Activated naive CD8-positive, alpha-beta T cell treated with anti-CD3 and anti-CD28 coated beads for 36 hours (primary cell): ENCODE results near the gene SUGP2. TPM values are rescaled to one million over a fixed set of nuclear protein-coding genes. Genes with fewer than 3 reads are reported as not detected.

Source experiments
- DNase-seq: peaks from one replicate; pipeline ENCODE4 v3.0.0; 2021
- H3K27ac Mint-ChIP-seq: one replicate; pipeline ENCODE4 v1.8.0; 2022; ENCODE audit warnings: mild to moderate bottlenecking, moderate library complexity, mixed read lengths
- H3K27me3 Mint-ChIP-seq: one replicate; pipeline ENCODE4 v1.8.0; 2022; ENCODE audit warnings: mild to moderate bottlenecking, mixed read lengths
- H3K36me3 Mint-ChIP-seq: one replicate; pipeline ENCODE4 v1.8.0; 2021; ENCODE audit warnings: mild to moderate bottlenecking, mixed read lengths
- H3K4me1 Mint-ChIP-seq: one replicate; pipeline ENCODE4 v1.8.0; 2021; ENCODE audit warnings: mixed read lengths
- H3K4me3 Mint-ChIP-seq: one replicate; pipeline ENCODE4 v1.8.0; 2022; ENCODE audit warnings: mild to moderate bottlenecking, moderate library complexity, mixed read lengths
- H3K9me3 Mint-ChIP-seq: one replicate; pipeline ENCODE4 v1.8.0; 2022; ENCODE audit warnings: mixed read lengths
- total RNA-seq, 2 experiments: library from RNA; stranded (reverse); gene quantifications; one replicate each; pipeline ENCODE4 v1.2.3, GENCODE V29; 2021

Gene SUGP2
- total RNA-seq, 2 experiments from 2014 or later: 74.2 to 81.8 TPM

DNA sequence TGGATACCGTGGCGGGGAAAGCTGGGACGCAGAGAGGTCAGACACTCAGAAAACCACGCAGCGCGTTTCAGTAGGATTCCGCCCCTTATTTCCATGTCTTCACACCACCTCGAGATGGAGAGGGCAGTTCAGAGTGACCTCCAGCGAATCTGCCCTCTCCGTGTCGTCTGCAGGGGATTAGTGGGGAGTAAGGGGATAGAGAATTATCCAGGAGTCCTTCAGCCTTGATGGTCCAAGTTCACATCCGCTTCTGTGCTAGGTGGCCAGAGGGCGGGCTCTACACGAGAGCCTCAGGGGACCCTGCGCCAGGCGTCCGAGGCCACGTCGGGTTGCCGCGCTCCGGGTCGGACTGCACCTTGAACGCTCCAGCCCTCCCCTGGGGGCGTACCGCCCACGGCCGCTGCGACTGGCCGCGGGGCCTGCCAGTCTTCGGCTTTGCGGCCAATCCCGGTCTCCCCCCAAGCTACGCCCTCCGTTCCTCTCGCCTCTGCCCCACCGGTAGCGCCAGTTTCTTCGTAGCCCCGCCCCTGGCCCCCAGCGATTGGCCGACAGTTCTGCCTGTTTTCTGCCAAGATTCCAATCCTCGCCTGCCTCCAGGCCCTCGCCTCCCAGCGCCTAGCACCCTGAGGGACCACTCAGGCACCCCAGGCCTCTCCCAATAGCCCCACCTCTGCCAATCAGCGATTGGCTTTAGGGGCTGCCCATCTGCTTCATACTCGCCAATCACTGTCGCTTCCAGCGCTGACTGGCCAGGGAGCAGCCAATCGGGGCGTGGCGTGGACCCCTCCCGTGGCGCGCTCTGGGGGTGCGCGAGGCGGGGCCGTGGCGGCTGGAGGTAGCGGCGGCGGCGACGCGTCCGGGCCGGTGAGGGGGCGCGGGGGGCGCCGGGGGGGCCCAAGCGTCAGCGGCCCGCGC, 30.1 kb upstream of the SUGP2 start, which contains the start of gene SLC25A42:
SLC25A42 (plus strand) TSS at position 812 of the 915 bp plus-strand sequence. CDS start 32,131 bp downstream, outside the sequence.
- DNase-seq: peak; percentile 100
- peaks cover 8% of the 10 kb centered on the region for H3K36me3 Mint-ChIP-seq
- H3K9me3 Mint-ChIP-seq: no peaks in the 10 kb centered on the region
- peak within 1 kb of the TSS; percentile 89 for H3K27ac Mint-ChIP-seq
- no peaks in the 10 kb centered on the region for H3K27me3 Mint-ChIP-seq
- peak within 1 kb of the TSS; percentile 85 for H3K4me3 Mint-ChIP-seq
- peaks cover 26% of the 10 kb centered on the region for H3K4me1 Mint-ChIP-seq

DNA sequence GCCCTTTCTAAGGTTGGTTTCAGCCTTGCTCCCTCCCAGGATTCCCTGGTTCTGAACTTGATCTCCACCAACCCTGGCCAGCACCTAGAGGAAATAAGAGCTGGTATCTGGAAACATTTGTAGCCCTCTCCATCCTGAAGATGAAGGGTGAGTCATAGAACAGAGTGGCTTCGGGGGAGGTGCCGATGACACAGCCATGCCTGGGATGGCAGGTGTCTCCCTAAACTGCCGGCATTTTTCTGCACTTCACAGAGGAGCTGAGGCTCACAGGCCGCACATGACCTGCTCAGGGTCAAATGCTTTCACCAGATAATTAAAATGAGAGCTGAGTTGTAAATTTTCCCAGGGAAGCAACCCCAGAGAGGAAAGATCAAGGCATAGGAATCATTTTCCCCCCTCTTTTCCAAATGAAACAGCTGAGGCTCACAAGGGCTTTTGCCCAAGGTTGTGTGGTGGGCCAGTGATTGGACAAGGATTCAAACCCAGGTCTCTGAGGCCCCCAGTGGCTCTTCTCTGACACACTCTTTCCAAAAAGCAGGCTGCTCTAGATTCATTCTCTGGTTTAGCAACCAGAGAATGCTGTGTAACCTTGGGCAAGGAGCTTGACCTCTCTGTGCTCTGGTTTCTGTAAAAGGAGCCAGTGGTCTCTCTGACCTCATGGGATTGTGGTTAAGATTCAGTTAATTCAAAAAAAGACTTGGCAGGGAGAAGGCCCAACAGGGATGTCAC, 29.3 kb upstream of the SUGP2 start:
- Mint-ChIP-seq H3K36me3 (peaks cover 10% of the 10 kb centered on the region), H3K4me3 (peak overlapping the region; percentile 85), H3K27ac (peak overlapping the region; percentile 89), H3K9me3 (no peaks in the 10 kb centered on the region), H3K27me3 (no peaks in the 10 kb centered on the region), H3K4me1 (peaks cover 23% of the 10 kb centered on the region)
- peak; percentile 30 for DNase-seq

DNA sequence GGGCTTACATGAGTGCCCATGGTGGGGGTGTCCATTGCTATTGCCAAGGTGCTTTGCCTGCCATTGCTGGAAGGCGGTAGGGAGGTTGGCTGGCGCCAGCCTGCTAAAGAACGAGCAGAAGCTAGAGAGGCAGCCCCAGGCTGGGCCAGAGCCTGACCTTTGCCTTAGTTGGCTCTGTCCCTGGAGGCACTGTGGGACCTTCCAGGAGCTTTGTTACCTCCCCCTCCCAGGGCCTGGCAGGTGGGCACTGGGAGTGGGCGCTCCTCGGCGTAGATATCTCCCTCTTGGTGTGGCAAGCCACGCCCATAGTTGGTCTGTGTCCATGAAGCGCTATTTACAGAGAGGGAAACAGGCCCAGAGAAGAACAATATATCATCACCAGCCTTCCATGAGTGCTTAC, 28.2 kb upstream of the SUGP2 start:
- Mint-ChIP-seq H3K4me3 (no peak overlapping the region), H3K4me1 (peaks cover 23% of the 10 kb centered on the region)

GRCh38 chr19:19059837-19060611, 26.7 kb upstream of the SUGP2 start:
- H3K27me3 Mint-ChIP-seq: no peaks in the 10 kb centered on the region
- H3K36me3 Mint-ChIP-seq: peaks cover 13% of the 10 kb centered on the region
- H3K4me3 Mint-ChIP-seq: no peak overlapping the region
- DNase-seq: no peak
- peaks cover 20% of the 10 kb centered on the region for H3K4me1 Mint-ChIP-seq
- H3K9me3 Mint-ChIP-seq: no peaks in the 10 kb centered on the region
- no peak overlapping the region for H3K27ac Mint-ChIP-seq

More for the DNA sequence above, 28.2 kb upstream of the SUGP2 start:
- no peaks in the 10 kb centered on the region for H3K27me3 Mint-ChIP-seq
- H3K9me3 Mint-ChIP-seq: no peaks in the 10 kb centered on the region
- H3K36me3 Mint-ChIP-seq: peaks cover 10% of the 10 kb centered on the region
- DNase-seq: no peak
- H3K27ac Mint-ChIP-seq: no peak overlapping the region

- H3K9me3 Mint-ChIP-seq: no peaks in the 10 kb centered on the region
- peaks cover 16% of the 10 kb centered on the region for H3K4me1 Mint-ChIP-seq
- no peaks in the 10 kb centered on the region for H3K27me3 Mint-ChIP-seq
- peaks cover 13% of the 10 kb centered on the region for H3K36me3 Mint-ChIP-seq
- DNase-seq: no peak
- no peak overlapping the region for H3K27ac Mint-ChIP-seq
- no peak overlapping the region for H3K4me3 Mint-ChIP-seq
Measured at GRCh38 chr19:19059018-19059836, 25.9 kb upstream of the SUGP2 start.

DNA sequence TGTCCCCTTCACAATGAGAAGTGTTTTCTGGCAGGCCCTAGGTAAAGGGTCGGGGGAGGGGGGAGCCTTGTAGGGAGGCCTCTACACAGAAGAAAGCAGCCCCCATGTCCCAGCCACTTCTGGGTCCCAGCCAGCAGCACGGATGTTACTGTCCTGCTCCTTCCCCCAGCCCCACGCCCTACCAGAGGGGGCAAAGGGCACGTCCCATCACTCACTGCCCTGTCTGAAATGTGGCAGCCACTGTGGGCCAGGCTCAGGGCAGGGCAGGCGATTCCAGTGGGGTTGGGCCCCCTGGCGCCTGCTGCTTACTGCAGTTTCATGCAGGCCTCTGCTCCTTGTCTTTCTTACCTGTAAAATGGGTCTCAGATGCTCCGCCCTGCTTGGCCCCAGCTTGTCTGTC, 24.4 kb upstream of the SUGP2 start:
- H3K36me3 Mint-ChIP-seq: peaks cover 11% of the 10 kb centered on the region
- peaks cover 9% of the 10 kb centered on the region for H3K4me1 Mint-ChIP-seq
- no peaks in the 10 kb centered on the region for H3K27me3 Mint-ChIP-seq
- DNase-seq: no peak
- H3K9me3 Mint-ChIP-seq: no peaks in the 10 kb centered on the region
- no peak overlapping the region for H3K4me3 Mint-ChIP-seq
- no peak overlapping the region for H3K27ac Mint-ChIP-seq

DNA sequence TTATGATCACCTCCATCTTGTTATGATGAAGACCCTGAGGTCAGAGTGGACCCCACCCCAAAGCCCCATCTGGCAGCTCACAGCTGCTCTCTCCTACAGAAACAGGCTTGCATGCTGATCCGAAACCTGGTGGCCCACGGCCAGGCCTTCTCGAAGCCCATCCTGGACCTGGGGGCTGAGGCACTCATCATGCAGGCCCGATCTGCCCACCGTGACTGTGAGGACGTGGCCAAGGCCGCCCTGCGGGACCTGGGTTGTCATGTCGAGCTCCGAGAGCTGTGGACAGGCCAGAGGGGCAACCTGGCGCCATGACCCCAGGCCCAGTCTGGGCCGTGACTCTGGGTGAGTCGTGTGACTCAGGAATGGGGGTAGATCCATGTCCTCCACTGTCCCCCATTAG, 24.0 kb upstream of the SUGP2 start:
- DNase-seq: no peak
- peaks cover 9% of the 10 kb centered on the region for H3K36me3 Mint-ChIP-seq
- no peak overlapping the region for H3K4me3 Mint-ChIP-seq
- no peak overlapping the region for H3K27ac Mint-ChIP-seq
- H3K9me3 Mint-ChIP-seq: no peaks in the 10 kb centered on the region
- peaks cover 5% of the 10 kb centered on the region for H3K4me1 Mint-ChIP-seq
- no peaks in the 10 kb centered on the region for H3K27me3 Mint-ChIP-seq

- Mint-ChIP-seq H3K27ac (no peak overlapping the region), H3K9me3 (no peaks in the 10 kb centered on the region), H3K4me3 (no peak overlapping the region), H3K4me1 (peaks cover under 1% of the 10 kb centered on the region), H3K27me3 (no peaks in the 10 kb centered on the region), H3K36me3 (peaks cover 9% of the 10 kb centered on the region)
- DNase-seq: no peak
Measured at GRCh38 chr19:19056636-19057275, 23.4 kb upstream of the SUGP2 start.

DNA sequence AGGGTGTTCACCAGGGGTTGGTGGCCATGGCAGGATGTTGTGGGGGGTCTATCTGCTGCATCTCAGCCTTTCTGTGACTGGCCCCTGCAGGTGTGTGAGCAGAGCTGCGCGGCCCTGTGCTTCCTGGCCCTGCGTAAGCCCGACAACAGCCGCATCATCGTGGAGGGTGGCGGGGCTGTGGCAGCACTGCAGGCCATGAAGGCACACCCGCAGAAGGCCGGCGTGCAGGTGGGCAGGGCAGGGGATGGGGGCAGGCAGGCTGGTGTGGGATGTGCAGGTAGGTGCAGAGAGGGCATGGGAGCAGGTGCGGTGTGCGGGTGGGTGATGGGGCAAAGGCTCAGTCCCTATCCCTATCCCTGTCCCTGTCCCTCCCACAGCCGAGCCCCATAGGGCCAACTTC, 22.4 kb upstream of the SUGP2 start:
- Mint-ChIP-seq H3K27me3 (no peaks in the 10 kb centered on the region), H3K9me3 (no peaks in the 10 kb centered on the region), H3K4me1 (no peaks in the 10 kb centered on the region), H3K27ac (no peak overlapping the region), H3K4me3 (no peak overlapping the region), H3K36me3 (peaks cover 9% of the 10 kb centered on the region)
- DNase-seq: no peak

GRCh38 chr19:19054939-19055440, 21.7 kb upstream of the SUGP2 start:
- H3K36me3 Mint-ChIP-seq: peaks cover 8% of the 10 kb centered on the region
- H3K27me3 Mint-ChIP-seq: no peaks in the 10 kb centered on the region
- no peak overlapping the region for H3K4me3 Mint-ChIP-seq
- no peak for DNase-seq
- no peaks in the 10 kb centered on the region for H3K9me3 Mint-ChIP-seq
- H3K27ac Mint-ChIP-seq: no peak overlapping the region
- H3K4me1 Mint-ChIP-seq: no peaks in the 10 kb centered on the region

- DNase-seq: no peak
- Mint-ChIP-seq H3K36me3 (peaks cover 8% of the 10 kb centered on the region), H3K4me3 (no peak overlapping the region), H3K4me1 (no peaks in the 10 kb centered on the region), H3K27me3 (no peaks in the 10 kb centered on the region), H3K9me3 (no peaks in the 10 kb centered on the region), H3K27ac (no peak overlapping the region)
Measured at GRCh38 chr19:19054315-19054938, 21.1 kb upstream of the SUGP2 start.

- Mint-ChIP-seq H3K27me3 (no peaks in the 10 kb centered on the region), H3K4me1 (no peaks in the 10 kb centered on the region), H3K27ac (no peak overlapping the region), H3K36me3 (peaks cover 10% of the 10 kb centered on the region), H3K4me3 (no peak overlapping the region), H3K9me3 (no peaks in the 10 kb centered on the region)
- DNase-seq: peak; percentile 55
Measured at GRCh38 chr19:19053508-19054314, 20.4 kb upstream of the SUGP2 start.

DNA sequence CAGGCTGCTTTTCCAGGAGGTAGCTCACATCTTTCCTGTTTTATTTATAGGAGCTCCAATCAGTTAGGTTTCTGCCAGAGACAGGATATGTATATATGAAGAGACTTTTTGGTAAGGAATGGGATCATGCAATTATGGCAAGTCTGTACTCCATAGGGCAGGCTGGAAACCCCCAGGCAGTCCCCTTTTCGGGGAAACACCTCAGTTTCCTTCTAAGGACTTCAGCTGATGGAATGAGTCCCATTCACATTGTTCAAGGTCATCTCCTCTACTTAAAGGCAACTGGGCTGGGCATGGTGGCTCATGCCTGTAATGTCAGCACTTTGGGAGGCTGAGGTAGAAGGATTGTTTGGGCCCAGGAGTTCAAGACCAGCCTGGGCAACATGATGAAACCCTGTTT, 19.6 kb upstream of the SUGP2 start:
- Mint-ChIP-seq H3K27ac (no peak overlapping the region), H3K27me3 (no peaks in the 10 kb centered on the region), H3K36me3 (peaks cover 12% of the 10 kb centered on the region), H3K4me1 (no peaks in the 10 kb centered on the region), H3K4me3 (no peak overlapping the region), H3K9me3 (no peaks in the 10 kb centered on the region)
- no peak for DNase-seq
